EH (cell line): ENCODE data around the gene CNKSR2.

Source experiments
- DNase-seq: peaks from one replicate; pipeline ENCODE4 v3.0.0-alpha.2; 2015; ENCODE audit warnings: low read depth

CNKSR2 gene

DNA sequence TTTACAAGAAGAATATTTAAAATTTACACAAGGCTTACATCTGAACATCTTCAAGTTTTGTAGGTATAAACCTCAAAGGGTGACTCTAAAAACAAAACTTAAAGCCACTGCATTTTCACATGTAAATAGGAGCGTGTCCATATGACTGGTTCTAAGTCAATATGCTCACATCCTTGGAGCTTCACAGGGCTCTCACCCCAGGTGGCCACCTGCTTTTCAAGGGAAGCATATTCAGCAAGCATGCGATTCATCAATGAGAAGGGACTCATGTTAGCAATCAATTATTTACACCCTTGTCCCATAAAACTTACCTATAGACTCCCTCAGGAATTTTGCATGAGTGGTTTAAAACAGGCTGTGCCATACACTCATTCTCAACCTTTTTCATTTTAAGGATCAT, 301.7 kb downstream of the CNKSR2 start:
- DNase-seq, result no peak

GRCh38 chrX:21678048-21678612, 303.9 kb downstream of the CNKSR2 start:
- DNase-seq, result no peak

DNA sequence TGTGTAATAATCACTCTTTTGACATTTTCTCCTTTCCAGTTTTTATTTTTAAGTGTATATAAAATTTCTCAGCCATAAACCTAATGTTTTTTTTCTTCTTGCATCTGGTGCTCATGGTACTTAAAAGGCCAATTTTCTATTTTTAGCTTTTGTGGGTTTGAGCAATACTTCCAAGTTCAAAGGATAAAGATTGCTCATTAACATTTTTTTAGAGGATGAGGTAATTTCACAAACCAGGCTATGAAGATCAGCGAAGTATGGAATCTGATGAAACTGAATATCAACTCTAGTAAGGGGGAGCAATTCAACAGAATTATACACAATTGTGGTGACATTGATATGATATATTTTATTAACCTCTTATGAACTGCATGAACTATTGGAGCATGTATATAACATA, 309.7 kb downstream of the CNKSR2 start:
- DNase-seq, result peak; percentile 81

GRCh38 chrX:21691512-21692018, 317.3 kb downstream of the CNKSR2 start:
- DNase-seq, result peak; percentile 39

DNA sequence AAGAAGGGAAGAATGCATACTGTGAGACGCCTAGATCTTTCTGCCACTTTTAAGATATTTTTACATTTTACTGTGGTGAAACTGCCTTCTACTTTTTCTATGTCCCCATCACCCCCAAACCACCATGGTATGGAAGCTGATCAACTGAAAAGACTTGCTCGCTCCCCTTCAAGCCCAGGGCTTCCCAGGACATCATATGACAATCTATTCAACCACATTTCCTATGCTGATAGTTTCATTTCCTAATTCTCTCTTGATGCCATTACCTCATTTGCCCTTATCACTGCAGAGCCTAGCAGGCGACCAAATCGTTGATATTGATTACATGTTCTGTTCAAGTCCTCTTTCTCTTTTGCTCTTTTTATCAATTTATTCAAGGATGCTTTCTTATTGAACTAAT, 324.1 kb downstream of the CNKSR2 start:
- DNase-seq, result no peak

- peak; percentile 71 for DNase-seq
Measured at GRCh38 chrX:21699136-21699535, 324.9 kb downstream of the CNKSR2 start.

DNA sequence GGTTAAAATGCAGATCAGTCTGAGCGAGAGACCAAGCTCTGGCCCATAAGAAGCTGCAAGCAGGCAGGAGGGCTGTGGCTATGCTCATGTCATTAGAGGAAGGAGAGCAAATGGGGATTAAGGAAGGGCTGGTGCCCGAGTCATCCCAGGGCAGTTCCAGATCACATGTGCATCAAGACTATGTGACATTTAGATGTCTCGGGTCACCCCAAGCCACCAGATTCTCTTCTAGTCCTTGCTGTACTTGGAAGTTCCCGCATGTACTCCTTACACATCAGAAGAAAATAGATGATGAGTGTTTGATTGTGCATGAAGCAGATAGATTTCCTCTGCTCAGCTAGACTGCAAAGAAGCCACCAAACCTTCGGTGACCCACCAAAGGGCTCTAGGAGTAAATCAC, 326.1 kb downstream of the CNKSR2 start:
- DNase-seq, result no peak

- DNase-seq, result no peak
Measured at GRCh38 chrX:21700967-21701366, 326.7 kb downstream of the CNKSR2 start.

GRCh38 chrX:21702725-21703124, 328.5 kb downstream of the CNKSR2 start:
- no peak for DNase-seq
